HEK293 (cell line): Measurements from ENCODE around the gene PLD3.

Experiments
- CTCF ChIA-PET: fragments of 350-600 bp; formaldehyde crosslinking; extraction: SDS; loops from one replicate; lab custom pipeline; 2021; ENCODE audit warnings: antibody characterized with exemption; lab: Yijun Ruan, JAX
- POLR2A ChIA-PET: fragments of 300-600 bp; formaldehyde crosslinking; extraction: SDS; loops from one replicate; lab custom pipeline; 2020; ENCODE audit warnings: antibody characterized with exemption, inconsistent platforms; lab: Yijun Ruan, JAX
- H3K27ac ChIP-seq: fragments of 200-500 bp; sonication (Bioruptor generic); 2 replicates; pipeline ENCODE4 v1.5.1; 2014; ENCODE audit warnings: low read depth, low read length, control low read depth, inconsistent platforms; ENCODE audit errors: extremely low read depth
- H3K36me3 ChIP-seq, 2 experiments: fragments of 200-500 bp in 1 of 2; sonication (Bioruptor generic) in 1 of 2; 1 replicate in 1 of 2; 2 replicates in 1 of 2; pipeline ENCODE4 v1.5.1; 2014 to 2017; ENCODE audit warnings: inconsistent platforms in 2 of 2, low read length in 2 of 2; ENCODE audit not compliant: control insufficient read depth in 2 of 2, insufficient read depth in 1 of 2
- H3K4me1 ChIP-seq: fragments of 200-500 bp; sonication (Bioruptor generic); 2 replicates; pipeline ENCODE4 v1.5.1; 2014; ENCODE audit warnings: mild to moderate bottlenecking, low read length, inconsistent platforms; ENCODE audit not compliant: control insufficient read depth, insufficient read depth
- H3K4me3 ChIP-seq: 2 replicates; pipeline ENCODE4 v1.5.1; 2011; ENCODE audit warnings: low read depth, mild to moderate bottlenecking, control low read depth, low read length, moderate library complexity
- H3K9me3 ChIP-seq: fragments of 200-500 bp; sonication (Bioruptor generic); 2 replicates; pipeline ENCODE4 v1.5.1; 2014; ENCODE audit warnings: low read depth, low read length, inconsistent platforms; ENCODE audit not compliant: control insufficient read depth, insufficient read depth
- BCL11A ChIP-seq: fragments of 450-650 bp; formaldehyde crosslinking; IDR thresholded peaks from 2 replicates; pipeline ENCODE4 v1.5.1; 2016; ENCODE audit warnings: low read depth, missing biosample characterization, missing genetic modification characterization
- EGR2 ChIP-seq: fragments of 450-650 bp; formaldehyde crosslinking; IDR thresholded peaks from 2 replicates; pipeline ENCODE4 v1.5.1; 2016; ENCODE audit warnings: low read depth, missing biosample characterization, missing genetic modification characterization
- FEZF1 ChIP-seq: fragments of 450-650 bp; formaldehyde crosslinking; IDR thresholded peaks from 2 replicates; pipeline ENCODE4 v1.5.1; 2016; ENCODE audit warnings: missing biosample characterization, missing genetic modification characterization
- KLF8 ChIP-seq: fragments of 450-650 bp; formaldehyde crosslinking; IDR thresholded peaks from 2 replicates; pipeline ENCODE4 v1.5.1; 2016; ENCODE audit warnings: missing biosample characterization, missing genetic modification characterization
- MYNN ChIP-seq: fragments of 450-650 bp; formaldehyde crosslinking; IDR thresholded peaks from 2 replicates; pipeline ENCODE4 v1.5.1; 2016; ENCODE audit warnings: missing biosample characterization, missing genetic modification characterization, borderline replicate concordance
- OSR2 ChIP-seq: fragments of 450-650 bp; formaldehyde crosslinking; IDR thresholded peaks from 2 replicates; pipeline ENCODE4 v1.5.1; 2016; ENCODE audit warnings: missing biosample characterization, missing genetic modification characterization
- SCRT2 ChIP-seq: fragments of 450-650 bp; formaldehyde crosslinking; IDR thresholded peaks from 2 replicates; pipeline ENCODE4 v1.5.1; 2016; ENCODE audit warnings: missing biosample characterization, missing genetic modification characterization
- SP2 ChIP-seq: fragments of 450-650 bp; formaldehyde crosslinking; IDR thresholded peaks from 2 replicates; pipeline ENCODE4 v1.5.1; 2016; ENCODE audit warnings: missing biosample characterization, missing genetic modification characterization
- SP3 ChIP-seq: fragments of 450-650 bp; formaldehyde crosslinking; IDR thresholded peaks from 2 replicates; pipeline ENCODE4 v1.5.1; 2016; ENCODE audit warnings: missing biosample characterization, missing genetic modification characterization
- YY1 ChIP-seq: fragments of 450-650 bp; formaldehyde crosslinking; IDR thresholded peaks from 2 replicates; pipeline ENCODE4 v1.5.1; 2018; ENCODE audit warnings: missing biosample characterization, missing genetic modification characterization
- ZBTB17 ChIP-seq: fragments of 450-650 bp; formaldehyde crosslinking; IDR thresholded peaks from 2 replicates; pipeline ENCODE4 v1.5.1; 2016; ENCODE audit warnings: missing biosample characterization, missing genetic modification characterization
- ZBTB48 ChIP-seq: fragments of 450-650 bp; formaldehyde crosslinking; IDR thresholded peaks from 2 replicates; pipeline ENCODE4 v1.5.1; 2016; ENCODE audit warnings: missing biosample characterization, missing genetic modification characterization
- ZBTB8A ChIP-seq: fragments of 450-650 bp; formaldehyde crosslinking; IDR thresholded peaks from 2 replicates; pipeline ENCODE4 v1.5.1; 2016; ENCODE audit warnings: missing biosample characterization, missing genetic modification characterization
- ZFHX2 ChIP-seq: fragments of 450-650 bp; formaldehyde crosslinking; conservative IDR thresholded peaks from 2 replicates; pipeline ENCODE4 v1.5.1; 2016; ENCODE audit warnings: missing biosample characterization, missing genetic modification characterization
- ZFP69B ChIP-seq: fragments of 450-650 bp; formaldehyde crosslinking; IDR thresholded peaks from 2 replicates; pipeline ENCODE4 v1.5.1; 2016; ENCODE audit warnings: missing biosample characterization, missing genetic modification characterization
- ZNF239 ChIP-seq: fragments of 450-650 bp; formaldehyde crosslinking; IDR thresholded peaks from 2 replicates; pipeline ENCODE4 v1.5.1; 2016; ENCODE audit warnings: missing biosample characterization, missing genetic modification characterization
- ZNF292 ChIP-seq: fragments of 450-650 bp; formaldehyde crosslinking; IDR thresholded peaks from 2 replicates; pipeline ENCODE4 v1.5.1; 2016; ENCODE audit warnings: low read depth, missing biosample characterization, missing genetic modification characterization, borderline replicate concordance
- ZNF335 ChIP-seq: fragments of 450-650 bp; formaldehyde crosslinking; conservative IDR thresholded peaks from 2 replicates; pipeline ENCODE4 v1.5.1; 2016; ENCODE audit warnings: missing biosample characterization, missing genetic modification characterization
- ZNF341 ChIP-seq: fragments of 450-650 bp; formaldehyde crosslinking; IDR thresholded peaks from 2 replicates; pipeline ENCODE4; 2016; ENCODE audit warnings: low read depth, missing biosample characterization, missing genetic modification characterization
- ZNF510 ChIP-seq: fragments of 450-650 bp; formaldehyde crosslinking; IDR thresholded peaks from 2 replicates; pipeline ENCODE4 v1.5.1; 2018; ENCODE audit warnings: mild to moderate bottlenecking, missing genetic modification characterization, missing biosample characterization; ENCODE audit not compliant: insufficient replicate concordance
- ZNF600 ChIP-seq: fragments of 450-650 bp; formaldehyde crosslinking; IDR thresholded peaks from 2 replicates; pipeline ENCODE4 v1.5.1; 2016; ENCODE audit warnings: missing biosample characterization, missing genetic modification characterization
- ZNF677 ChIP-seq: fragments of 450-650 bp; IDR thresholded peaks from 2 replicates; pipeline ENCODE4 v1.5.0; 2018; ENCODE audit warnings: missing biosample characterization, mild to moderate bottlenecking, missing genetic modification characterization, moderate library complexity
- ZSCAN30 ChIP-seq: fragments of 450-650 bp; IDR thresholded peaks from 2 replicates; pipeline ENCODE4 v1.5.1; 2018; ENCODE audit warnings: missing biosample characterization, mild to moderate bottlenecking, missing genetic modification characterization, moderate library complexity
- ZXDB ChIP-seq: fragments of 450-650 bp; formaldehyde crosslinking; IDR thresholded peaks from 2 replicates; pipeline ENCODE4 v1.5.1; 2016; ENCODE audit warnings: missing biosample characterization, missing genetic modification characterization
- TF ChIP-seq, protein P1 (sequence below): fragments of 450-650 bp; formaldehyde crosslinking; IDR thresholded peaks from 2 replicates; pipeline ENCODE4 v1.5.1; 2016; ENCODE audit warnings: missing biosample characterization, missing genetic modification characterization
- TF ChIP-seq, protein P2 (sequence below): fragments of 450-650 bp; formaldehyde crosslinking; IDR thresholded peaks from 2 replicates; pipeline ENCODE4 v1.5.1; 2016; ENCODE audit warnings: missing biosample characterization, missing genetic modification characterization
- TF ChIP-seq, protein P3 (sequence below): fragments of 450-650 bp; formaldehyde crosslinking; IDR thresholded peaks from 2 replicates; pipeline ENCODE4 v1.5.1; 2017; ENCODE audit warnings: missing biosample characterization, missing genetic modification characterization
- TF ChIP-seq, protein P4 (sequence below): fragments of 450-650 bp; formaldehyde crosslinking; IDR thresholded peaks from 2 replicates; pipeline ENCODE4 v1.5.1; 2016; ENCODE audit warnings: missing biosample characterization, missing genetic modification characterization

Gene PLD3

DNA sequence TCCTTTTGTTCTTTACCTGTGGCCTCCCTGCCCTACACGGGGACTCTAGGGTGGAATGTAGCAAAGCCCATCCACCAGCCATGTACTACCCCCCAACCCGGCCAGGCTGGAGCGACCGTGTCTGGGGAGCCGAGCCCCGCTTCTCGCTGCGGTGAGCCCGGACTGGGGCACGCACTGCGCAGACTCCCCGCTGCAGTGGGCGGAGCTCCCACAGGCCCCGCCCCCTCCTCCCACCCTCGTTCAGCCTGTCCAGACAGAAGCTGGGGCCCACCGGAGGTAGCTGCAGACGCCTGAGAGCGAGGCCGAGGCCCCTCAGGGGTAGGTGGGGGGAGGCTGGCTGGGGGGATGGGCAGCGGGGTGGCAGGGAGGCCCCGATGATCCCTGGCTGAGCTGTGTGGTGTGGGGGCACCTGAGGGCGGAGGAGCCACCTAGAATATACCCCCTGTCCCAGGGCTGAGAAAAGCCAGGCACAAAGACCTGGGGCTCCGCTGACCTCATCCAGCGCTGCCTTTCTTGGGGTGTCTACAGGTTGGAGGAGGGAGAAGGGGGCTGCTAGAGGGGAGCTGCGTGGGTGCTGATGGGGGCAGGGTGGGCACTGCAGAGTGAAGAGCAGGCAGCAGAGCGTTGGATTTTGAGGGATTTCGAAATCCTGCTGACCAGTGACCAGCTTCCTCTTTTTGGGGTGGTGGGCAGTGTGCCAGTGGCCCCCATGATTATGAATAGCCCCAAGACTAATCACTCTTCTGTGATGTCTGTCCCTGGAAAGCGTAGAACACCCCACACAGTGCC, 17.3 kb downstream of the PLD3 start:
- H3K9me3 ChIP-seq = no peaks in the 10 kb centered on the region
- peak overlapping the region; percentile 54; the same call in 1 of the 2 replicates for H3K27ac ChIP-seq
- peaks cover 27% of the 10 kb centered on the region for H3K4me1 ChIP-seq
- POLR2A ChIA-PET = interaction anchor here (0.5 to 3.2 kb wide), 36 partner anchors 10 to 1203 kb away, joined by 3 to 45 read pairs (median 6); partner anchors contain the start of genes BLVRB, C19orf47, PLD3 and SERTAD1
- CTCF ChIA-PET = interaction anchor here (0.5 to 2.6 kb wide), 9 partner anchors 14 to 779 kb away, joined by 3 to 15 read pairs (median 4); partner anchors contain the start of gene C19orf47
- H3K4me3 ChIP-seq = peak overlapping the region; percentile 41
- H3K36me3 ChIP-seq = peaks cover 38 to 46% of the 10 kb centered on the region in 2 experiments
- TF ChIP-seq OSR2 (tag by site-specific recombination) (peak; percentile 62; the same call in 1 of the 2 replicates), SP3 (tag by site-specific recombination) (peak; percentile 82), SCRT2 (tag by site-specific recombination) (peak; percentile 55), ZNF335 (tag by site-specific recombination) (peak; percentile 74), ZNF600 (peak; percentile 23; the same call in 1 of the 2 replicates), KLF8 (tag by site-specific recombination) (peak; percentile 31; the same call in 1 of the 2 replicates), YY1 (tag by site-specific recombination) (no peak), BCL11A (no peak), ZBTB17 (tag by site-specific recombination) (0 out of 2 replicates have a peak, but pooled peaks have one; percentile 11), ZNF677 (tag by site-specific recombination) (no peak), EGR2 (peak; percentile 79), ZSCAN30 (tag by site-specific recombination) (no peak), ZFP69B (tag by site-specific recombination) (peak; percentile 82), ZNF510 (tag by site-specific recombination) (no peak), ZBTB48 (tag by site-specific recombination) (peak; percentile 55; the same call in 1 of the 2 replicates), ZNF292 (tag by site-specific recombination) (no peak), MYNN (tag by site-specific recombination) (no peak), SP2 (peak; percentile 59), ZNF239 (tag by site-specific recombination) (no peak), FEZF1 (tag by site-specific recombination) (no peak), ZNF341 (tag by site-specific recombination) (peak; percentile 77), ZBTB8A (tag by site-specific recombination) (peak; percentile 35), ZFHX2 (tag by site-specific recombination) (peak; percentile 89), ZXDB (tag by site-specific recombination) (0 out of 2 replicates have a peak, but pooled peaks have one; percentile 16)
- TF ChIP-seq, protein P1, sequence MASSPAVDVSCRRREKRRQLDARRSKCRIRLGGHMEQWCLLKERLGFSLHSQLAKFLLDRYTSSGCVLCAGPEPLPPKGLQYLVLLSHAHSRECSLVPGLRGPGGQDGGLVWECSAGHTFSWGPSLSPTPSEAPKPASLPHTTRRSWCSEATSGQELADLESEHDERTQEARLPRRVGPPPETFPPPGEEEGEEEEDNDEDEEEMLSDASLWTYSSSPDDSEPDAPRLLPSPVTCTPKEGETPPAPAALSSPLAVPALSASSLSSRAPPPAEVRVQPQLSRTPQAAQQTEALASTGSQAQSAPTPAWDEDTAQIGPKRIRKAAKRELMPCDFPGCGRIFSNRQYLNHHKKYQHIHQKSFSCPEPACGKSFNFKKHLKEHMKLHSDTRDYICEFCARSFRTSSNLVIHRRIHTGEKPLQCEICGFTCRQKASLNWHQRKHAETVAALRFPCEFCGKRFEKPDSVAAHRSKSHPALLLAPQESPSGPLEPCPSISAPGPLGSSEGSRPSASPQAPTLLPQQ (tag by site-specific recombination) = peak; percentile 93
- TF ChIP-seq, protein P2, sequence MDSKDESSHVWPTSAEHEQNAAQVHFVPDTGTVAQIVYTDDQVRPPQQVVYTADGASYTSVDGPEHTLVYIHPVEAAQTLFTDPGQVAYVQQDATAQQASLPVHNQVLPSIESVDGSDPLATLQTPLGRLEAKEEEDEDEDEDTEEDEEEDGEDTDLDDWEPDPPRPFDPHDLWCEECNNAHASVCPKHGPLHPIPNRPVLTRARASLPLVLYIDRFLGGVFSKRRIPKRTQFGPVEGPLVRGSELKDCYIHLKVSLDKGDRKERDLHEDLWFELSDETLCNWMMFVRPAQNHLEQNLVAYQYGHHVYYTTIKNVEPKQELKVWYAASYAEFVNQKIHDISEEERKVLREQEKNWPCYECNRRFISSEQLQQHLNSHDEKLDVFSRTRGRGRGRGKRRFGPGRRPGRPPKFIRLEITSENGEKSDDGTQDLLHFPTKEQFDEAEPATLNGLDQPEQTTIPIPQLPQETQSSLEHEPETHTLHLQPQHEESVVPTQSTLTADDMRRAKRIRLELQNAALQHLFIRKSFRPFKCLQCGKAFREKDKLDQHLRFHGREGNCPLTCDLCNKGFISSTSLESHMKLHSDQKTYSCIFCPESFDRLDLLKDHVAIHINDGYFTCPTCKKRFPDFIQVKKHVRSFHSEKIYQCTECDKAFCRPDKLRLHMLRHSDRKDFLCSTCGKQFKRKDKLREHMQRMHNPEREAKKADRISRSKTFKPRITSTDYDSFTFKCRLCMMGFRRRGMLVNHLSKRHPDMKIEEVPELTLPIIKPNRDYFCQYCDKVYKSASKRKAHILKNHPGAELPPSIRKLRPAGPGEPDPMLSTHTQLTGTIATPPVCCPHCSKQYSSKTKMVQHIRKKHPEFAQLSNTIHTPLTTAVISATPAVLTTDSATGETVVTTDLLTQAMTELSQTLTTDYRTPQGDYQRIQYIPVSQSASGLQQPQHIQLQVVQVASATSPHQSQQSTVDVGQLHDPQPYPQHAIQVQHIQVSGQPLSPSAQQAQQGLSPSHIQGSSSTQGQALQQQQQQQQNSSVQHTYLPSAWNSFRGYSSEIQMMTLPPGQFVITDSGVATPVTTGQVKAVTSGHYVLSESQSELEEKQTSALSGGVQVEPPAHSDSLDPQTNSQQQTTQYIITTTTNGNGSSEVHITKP (tag by site-specific recombination) = 0 out of 2 replicates have a peak, but pooled peaks have one; percentile 17
- TF ChIP-seq, protein P3, sequence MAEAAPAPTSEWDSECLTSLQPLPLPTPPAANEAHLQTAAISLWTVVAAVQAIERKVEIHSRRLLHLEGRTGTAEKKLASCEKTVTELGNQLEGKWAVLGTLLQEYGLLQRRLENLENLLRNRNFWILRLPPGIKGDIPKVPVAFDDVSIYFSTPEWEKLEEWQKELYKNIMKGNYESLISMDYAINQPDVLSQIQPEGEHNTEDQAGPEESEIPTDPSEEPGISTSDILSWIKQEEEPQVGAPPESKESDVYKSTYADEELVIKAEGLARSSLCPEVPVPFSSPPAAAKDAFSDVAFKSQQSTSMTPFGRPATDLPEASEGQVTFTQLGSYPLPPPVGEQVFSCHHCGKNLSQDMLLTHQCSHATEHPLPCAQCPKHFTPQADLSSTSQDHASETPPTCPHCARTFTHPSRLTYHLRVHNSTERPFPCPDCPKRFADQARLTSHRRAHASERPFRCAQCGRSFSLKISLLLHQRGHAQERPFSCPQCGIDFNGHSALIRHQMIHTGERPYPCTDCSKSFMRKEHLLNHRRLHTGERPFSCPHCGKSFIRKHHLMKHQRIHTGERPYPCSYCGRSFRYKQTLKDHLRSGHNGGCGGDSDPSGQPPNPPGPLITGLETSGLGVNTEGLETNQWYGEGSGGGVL (tag by site-specific recombination) = peak; percentile 90
- TF ChIP-seq, protein P4, sequence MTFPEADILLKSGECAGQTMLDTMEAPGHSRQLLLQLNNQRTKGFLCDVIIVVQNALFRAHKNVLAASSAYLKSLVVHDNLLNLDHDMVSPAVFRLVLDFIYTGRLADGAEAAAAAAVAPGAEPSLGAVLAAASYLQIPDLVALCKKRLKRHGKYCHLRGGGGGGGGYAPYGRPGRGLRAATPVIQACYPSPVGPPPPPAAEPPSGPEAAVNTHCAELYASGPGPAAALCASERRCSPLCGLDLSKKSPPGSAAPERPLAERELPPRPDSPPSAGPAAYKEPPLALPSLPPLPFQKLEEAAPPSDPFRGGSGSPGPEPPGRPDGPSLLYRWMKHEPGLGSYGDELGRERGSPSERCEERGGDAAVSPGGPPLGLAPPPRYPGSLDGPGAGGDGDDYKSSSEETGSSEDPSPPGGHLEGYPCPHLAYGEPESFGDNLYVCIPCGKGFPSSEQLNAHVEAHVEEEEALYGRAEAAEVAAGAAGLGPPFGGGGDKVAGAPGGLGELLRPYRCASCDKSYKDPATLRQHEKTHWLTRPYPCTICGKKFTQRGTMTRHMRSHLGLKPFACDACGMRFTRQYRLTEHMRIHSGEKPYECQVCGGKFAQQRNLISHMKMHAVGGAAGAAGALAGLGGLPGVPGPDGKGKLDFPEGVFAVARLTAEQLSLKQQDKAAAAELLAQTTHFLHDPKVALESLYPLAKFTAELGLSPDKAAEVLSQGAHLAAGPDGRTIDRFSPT = peak; percentile 43; the same call in 1 of the 2 replicates
